Mammary epithelial cell (primary cell): Measurements from ENCODE around the gene ANKRD39.

ENCODE experiments used
- EZH2 ChIP-seq: IDR thresholded peaks from 2 replicates; pipeline ENCODE4 v1.6.1; 2012; ENCODE audit warnings: low read length, inconsistent platforms, borderline replicate concordance
- TF ChIP-seq, protein P1 (sequence below), 2 donors: IDR thresholded peaks in 1 of 2; conservative IDR thresholded peaks in 1 of 2; 2 replicates each; pipeline ENCODE4 v1.5.1; 2011 to 2012; ENCODE audit warnings: inconsistent platforms in 2 of 2, low read length in 2 of 2, mild to moderate bottlenecking in 2 of 2, control low read depth in 1 of 2, low read depth in 1 of 2; ENCODE audit not compliant: insufficient read depth in 1 of 2; ENCODE audit errors: extremely low read depth in 1 of 2

DNA sequence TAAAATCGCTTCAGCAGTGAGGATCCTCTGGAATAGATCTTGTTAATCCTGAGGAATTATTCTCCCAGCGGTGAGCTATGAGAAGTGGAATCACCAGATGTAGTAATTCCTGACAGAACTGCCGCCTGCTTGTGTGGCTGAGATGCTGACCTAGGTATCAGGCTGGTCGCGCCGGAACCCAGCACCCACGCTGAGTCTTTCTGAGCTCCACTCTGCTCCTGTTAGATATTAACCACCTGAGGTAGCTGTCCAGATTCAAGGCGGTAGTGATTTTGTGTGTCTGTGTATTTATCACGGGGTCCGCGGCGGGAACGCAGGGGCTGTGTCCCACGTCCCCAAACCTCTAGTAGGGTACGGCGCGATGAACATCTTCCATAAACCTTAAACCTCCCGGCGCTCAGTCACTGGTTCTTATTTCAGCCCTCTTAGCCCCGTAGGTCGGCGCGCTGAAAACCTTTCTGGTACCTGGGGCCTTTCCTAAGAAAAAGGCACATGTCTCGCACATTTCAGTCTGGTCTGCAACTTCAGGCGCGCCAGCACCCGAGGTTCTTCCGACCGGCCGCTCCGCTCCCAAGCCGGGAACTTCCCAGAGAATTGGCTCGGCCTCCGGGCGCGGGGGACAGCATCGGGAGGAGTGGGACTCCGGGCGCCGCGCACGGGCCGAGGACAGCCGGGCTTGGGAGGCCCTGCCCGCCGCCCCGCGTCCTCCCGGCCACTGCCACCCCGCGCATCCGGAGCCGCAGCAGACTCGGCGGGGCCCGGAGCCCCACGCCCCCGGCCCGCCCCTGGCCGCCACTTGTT, 42.3 kb downstream of the ANKRD39 start:
- TF ChIP-seq, protein P1, sequence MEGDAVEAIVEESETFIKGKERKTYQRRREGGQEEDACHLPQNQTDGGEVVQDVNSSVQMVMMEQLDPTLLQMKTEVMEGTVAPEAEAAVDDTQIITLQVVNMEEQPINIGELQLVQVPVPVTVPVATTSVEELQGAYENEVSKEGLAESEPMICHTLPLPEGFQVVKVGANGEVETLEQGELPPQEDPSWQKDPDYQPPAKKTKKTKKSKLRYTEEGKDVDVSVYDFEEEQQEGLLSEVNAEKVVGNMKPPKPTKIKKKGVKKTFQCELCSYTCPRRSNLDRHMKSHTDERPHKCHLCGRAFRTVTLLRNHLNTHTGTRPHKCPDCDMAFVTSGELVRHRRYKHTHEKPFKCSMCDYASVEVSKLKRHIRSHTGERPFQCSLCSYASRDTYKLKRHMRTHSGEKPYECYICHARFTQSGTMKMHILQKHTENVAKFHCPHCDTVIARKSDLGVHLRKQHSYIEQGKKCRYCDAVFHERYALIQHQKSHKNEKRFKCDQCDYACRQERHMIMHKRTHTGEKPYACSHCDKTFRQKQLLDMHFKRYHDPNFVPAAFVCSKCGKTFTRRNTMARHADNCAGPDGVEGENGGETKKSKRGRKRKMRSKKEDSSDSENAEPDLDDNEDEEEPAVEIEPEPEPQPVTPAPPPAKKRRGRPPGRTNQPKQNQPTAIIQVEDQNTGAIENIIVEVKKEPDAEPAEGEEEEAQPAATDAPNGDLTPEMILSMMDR (conservative IDR thresholded peaks at IDR 0.05 in 1 of 2, IDR thresholded peaks at IDR 0.05 in 1 of 2; ENCODE audit: extremely low read depth in 1 of 2, insufficient read depth in 1 of 2, low read depth in 1 of 2, low read length in 2 of 2) = no peak
- TF ChIP-seq EZH2 = no peak
